H54 (cell line): ENCODE data around the gene CNIH3.

Experiments used
- DNase-seq: peaks from one replicate; pipeline ENCODE4 v3.0.0; 2011; ENCODE audit warnings: low spot score, mixed read lengths; ENCODE audit not compliant: insufficient read length
- FAIRE-seq: peaks from 3 replicates; lab custom pipeline; 2011; peaks lifted over from hg19 to GRCh38; lab: Jason Lieb, UNC
- POLR2A ChIP-seq: IDR thresholded peaks from 2 replicates; pipeline ENCODE4 v1.6.1; 2011; ENCODE audit warnings: low read depth, mild to moderate bottlenecking, low read length

Gene CNIH3

DNA sequence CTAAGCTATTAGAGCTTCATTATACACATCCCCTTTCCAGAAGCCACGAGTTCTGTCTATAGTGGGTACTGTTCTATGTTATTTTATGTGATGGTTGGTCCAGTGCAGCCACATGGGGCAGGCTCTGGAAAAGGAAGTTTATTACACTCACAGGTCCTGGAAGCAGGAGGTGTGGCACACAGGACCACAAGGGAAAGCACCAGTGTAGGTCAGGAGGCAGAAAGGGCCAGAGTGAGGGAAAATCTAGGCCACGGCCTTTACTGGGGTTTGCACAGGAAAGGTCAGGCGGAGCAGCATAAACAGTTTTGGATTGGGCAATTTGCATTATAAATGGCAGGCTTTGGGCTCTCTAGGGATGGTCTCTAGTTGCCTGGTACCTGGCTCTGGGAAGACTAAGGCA lies 21.8 kb upstream of the CNIH3 start:
- DNase-seq (no peak), FAIRE-seq (no peak)

GRCh38 chr1:224594851-224595250 lies 21.3 kb upstream of the CNIH3 start:
- DNase-seq (no peak), FAIRE-seq (no peak)
- TF ChIP-seq POLR2A, result no peak

More for the DNA sequence above, 21.8 kb upstream of the CNIH3 start:
- no peak for TF ChIP-seq POLR2A

DNA sequence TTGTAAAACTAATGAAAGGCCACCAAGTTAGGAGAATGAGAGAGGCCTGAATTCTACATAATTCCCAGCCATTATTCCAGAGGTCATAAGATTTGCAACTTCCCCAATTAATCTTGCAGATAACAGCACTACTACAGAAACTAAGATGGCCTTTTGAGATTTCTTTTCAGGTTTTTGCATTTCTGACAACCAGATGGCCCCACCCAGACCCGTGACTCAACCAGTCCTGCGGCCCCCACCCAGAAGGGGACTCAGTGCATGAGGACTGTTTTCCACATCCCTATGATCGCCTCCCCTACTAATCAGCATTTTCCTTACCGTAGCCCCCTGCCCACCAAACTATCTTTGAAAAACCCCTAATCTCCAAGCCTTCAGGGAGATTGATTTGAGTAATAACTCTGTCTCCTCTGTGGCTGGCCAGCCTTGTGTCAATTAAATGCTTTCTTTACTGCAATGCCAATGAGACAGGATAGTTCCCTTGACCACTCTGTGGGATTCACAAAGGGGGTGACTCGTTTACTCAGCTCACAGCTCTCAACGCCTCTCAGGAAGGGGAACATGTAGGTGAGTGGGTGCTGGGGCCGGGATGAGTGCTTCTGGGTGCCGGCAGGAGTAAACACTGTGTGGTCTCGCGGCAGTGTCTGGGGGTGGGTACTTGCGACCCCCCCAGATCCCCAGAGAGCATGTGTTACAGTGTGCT lies 10.5 kb upstream of the CNIH3 start:
- no peak for DNase-seq
- no peak for TF ChIP-seq POLR2A
- FAIRE-seq, result no peak

- no peak for FAIRE-seq
- DNase-seq, result no peak
- TF ChIP-seq POLR2A, result no peak
Observed at GRCh38 chr1:224607188-224608148, 8.6 kb upstream of the CNIH3 start.

DNA sequence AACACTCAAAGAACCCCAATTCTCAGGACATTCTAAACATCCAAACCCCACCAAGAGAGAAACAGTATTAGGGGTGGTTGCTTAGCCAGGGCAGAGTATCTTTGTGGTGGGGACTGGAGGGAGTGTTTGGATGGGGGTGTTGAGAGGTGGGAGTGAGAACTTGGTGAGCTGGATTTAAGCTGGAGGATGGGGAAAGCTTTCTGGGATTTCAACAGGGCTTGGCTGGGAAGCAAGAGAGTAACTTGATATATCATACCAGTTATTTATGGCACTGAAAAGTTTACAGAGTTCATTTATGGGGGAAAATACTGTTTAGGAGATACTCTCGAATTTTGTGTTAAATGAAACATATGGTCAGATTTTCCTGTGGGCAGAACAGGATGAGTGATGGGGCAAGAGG lies 6.8 kb upstream of the CNIH3 start:
- no peak for DNase-seq
- FAIRE-seq, result no peak
- TF ChIP-seq POLR2A, result no peak

DNA sequence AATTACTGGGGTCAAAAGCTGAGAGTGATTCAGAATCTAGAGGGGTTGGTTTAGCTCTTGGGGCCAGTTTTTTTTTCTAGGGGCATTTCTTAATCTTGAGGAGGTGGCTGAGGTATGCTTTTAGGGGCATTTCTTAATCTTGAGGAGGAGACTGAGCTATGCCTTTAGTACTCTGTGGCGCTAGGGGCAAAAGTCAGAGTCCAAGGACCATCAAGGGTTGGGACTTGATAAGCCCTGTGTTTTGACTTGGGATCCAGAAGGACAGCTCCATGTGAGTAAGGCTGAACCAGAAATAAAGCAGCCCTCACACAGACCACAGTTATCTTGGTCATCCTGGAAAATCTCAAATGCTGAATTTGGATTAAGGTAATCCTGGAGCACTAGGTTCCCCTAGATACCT lies 3.9 kb upstream of the CNIH3 start:
- no peak for DNase-seq
- TF ChIP-seq POLR2A, result no peak
- no peak for FAIRE-seq

- no peak for FAIRE-seq
- DNase-seq, result no peak
- TF ChIP-seq POLR2A, result no peak
Observed at GRCh38 chr1:224613486-224613885, 2.6 kb upstream of the CNIH3 start.

GRCh38 chr1:224616756-224617409 lies 766 bp downstream of the CNIH3 start:
- no peak for DNase-seq
- FAIRE-seq, result no peak

GRCh38 chr1:224617410-224618355 lies 1.6 kb downstream of the CNIH3 start:
- no peak for TF ChIP-seq POLR2A
- FAIRE-seq (no peak), DNase-seq (no peak)

More at GRCh38 chr1:224616756-224617409, 766 bp downstream of the CNIH3 start:
- TF ChIP-seq POLR2A, result no peak

DNA sequence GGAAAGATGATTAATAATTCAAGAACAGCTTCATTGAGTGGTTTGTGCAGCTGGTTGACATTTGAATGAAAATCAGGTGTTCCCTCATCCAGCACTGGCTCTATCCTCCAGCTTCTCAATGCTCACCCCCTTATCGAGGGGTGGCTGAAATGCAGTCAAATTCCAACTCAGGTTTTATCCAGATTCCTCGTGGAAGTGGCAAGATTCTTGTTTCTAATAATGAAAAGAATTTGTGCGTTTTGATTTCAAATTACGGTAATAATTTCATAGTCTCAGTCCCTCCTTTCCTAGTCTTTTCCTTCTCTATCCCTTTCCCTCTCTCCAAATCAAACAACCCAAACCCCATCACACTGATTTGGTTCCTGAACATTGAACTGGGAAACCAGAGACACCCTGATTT lies 3.1 kb downstream of the CNIH3 start:
- FAIRE-seq, result no peak
- DNase-seq, result no peak
- TF ChIP-seq POLR2A, result no peak

DNA sequence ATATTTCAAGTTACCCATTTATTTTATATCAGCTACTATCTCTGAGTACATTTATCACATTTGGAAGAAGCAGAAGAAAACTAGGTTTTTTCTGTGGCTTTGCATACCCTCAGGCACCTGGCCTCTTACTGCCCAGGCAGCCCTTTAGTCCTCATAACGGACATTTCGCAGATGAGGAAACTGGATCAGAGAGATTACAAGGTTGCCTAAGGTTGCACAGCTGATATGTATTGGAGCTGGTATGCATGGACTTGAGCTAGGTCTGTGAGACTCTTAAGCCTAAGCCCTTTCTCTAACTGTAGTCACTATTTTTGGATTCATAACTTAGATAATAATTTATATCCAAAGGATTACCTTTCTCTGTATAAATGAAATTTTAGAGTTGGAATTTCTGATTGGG lies 4.0 kb downstream of the CNIH3 start:
- TF ChIP-seq POLR2A, result no peak
- DNase-seq, result no peak
- no peak for FAIRE-seq

GRCh38 chr1:224621813-224622682 lies 5.9 kb downstream of the CNIH3 start:
- FAIRE-seq (no peak), DNase-seq (no peak)

More at GRCh38 chr1:224621813-224622682, 5.9 kb downstream of the CNIH3 start:
- no peak for TF ChIP-seq POLR2A
